Stimulated activated CD4-positive, alpha-beta T cell treated with anti-CD3 and anti-CD28 coated beads, Interleukin-1b, Interleukin-23, amount 100 ng/mL, for 24 hours (primary cell): Measurements from ENCODE around the gene PDK4.

Source experiments
- DNase-seq, 4 experiments: peaks; one replicate each; pipeline ENCODE4 v3.0.0-alpha.2; 2020; ENCODE audit warnings: low read depth in 4 of 4, low spot score in 1 of 4

The PDK4 gene

GRCh38 chr7:95535662-95536061 is 60.7 kb downstream of the PDK4 start:
- DNase-seq: no peak

- DNase-seq: no peak
Measured at GRCh38 chr7:95534796-95535195, 61.5 kb downstream of the PDK4 start.
